Right kidney (tissue), 1 donor: ENCODE measurements around the gene GALNT2.

Experiments used
- DNase-seq: peaks from one replicate; pipeline ENCODE4 v3.0.0-alpha.2; 2016

GALNT2 gene

GRCh38 chr1:230303822-230304221 lies 236.8 kb downstream of the GALNT2 start:
- DNase-seq: no peak

GRCh38 chr1:230306169-230306568 lies 239.1 kb downstream of the GALNT2 start:
- no peak for DNase-seq

- DNase-seq: no peak
These were observed 240.2 kb downstream of the GALNT2 start for GRCh38 chr1:230307213-230307612.

- DNase-seq: no peak
These were observed 241.0 kb downstream of the GALNT2 start for GRCh38 chr1:230308039-230308438.

GRCh38 chr1:230308821-230309220 lies 241.8 kb downstream of the GALNT2 start:
- no peak for DNase-seq

- DNase-seq: no peak
These were observed 242.7 kb downstream of the GALNT2 start for GRCh38 chr1:230309646-230310177.

GRCh38 chr1:230310381-230311163 lies 243.5 kb downstream of the GALNT2 start:
- DNase-seq: peak; percentile 48

GRCh38 chr1:230312676-230313075 lies 245.6 kb downstream of the GALNT2 start:
- no peak for DNase-seq

GRCh38 chr1:230313453-230314141 lies 246.6 kb downstream of the GALNT2 start:
- no peak for DNase-seq

GRCh38 chr1:230314142-230314470 lies 247.1 kb downstream of the GALNT2 start:
- no peak for DNase-seq

GRCh38 chr1:230315099-230315498 lies 248.1 kb downstream of the GALNT2 start:
- DNase-seq: no peak

- no peak for DNase-seq
These were observed 250.1 kb downstream of the GALNT2 start for GRCh38 chr1:230316864-230317745.

- no peak for DNase-seq
These were observed 251.1 kb downstream of the GALNT2 start for GRCh38 chr1:230317823-230318819.

GRCh38 chr1:230319014-230319747 lies 252.1 kb downstream of the GALNT2 start:
- DNase-seq: no peak

GRCh38 chr1:230320804-230321203 lies 253.8 kb downstream of the GALNT2 start:
- DNase-seq: no peak

GRCh38 chr1:230321341-230321740 lies 254.3 kb downstream of the GALNT2 start:
- no peak for DNase-seq

GRCh38 chr1:230321741-230322420 lies 254.8 kb downstream of the GALNT2 start:
- no peak for DNase-seq

GRCh38 chr1:230322421-230322756 lies 255.4 kb downstream of the GALNT2 start:
- DNase-seq: no peak

- DNase-seq: no peak
These were observed 256.0 kb downstream of the GALNT2 start for GRCh38 chr1:230322967-230323547.

- DNase-seq: no peak
These were observed 256.6 kb downstream of the GALNT2 start for GRCh38 chr1:230323686-230324085.
